CD14-positive monocyte (primary cell): ENCODE data around the gene HEY2. TPM values are rescaled to one million over a fixed set of nuclear protein-coding genes. Genes with fewer than 3 reads are reported as not detected.
A peak's percentile ranks its signal among the peaks of the same experiment; 100 is the strongest.

Experiments
- DNase-seq, 3 donors: peaks; one replicate each; pipeline ENCODE4 v3.0.0-alpha.2; 2011 to 2022
- H2AFZ ChIP-seq: 2 replicates; pipeline ENCODE4 v1.6.0; 2012; ENCODE audit warnings: mild to moderate bottlenecking, low read depth, low read length, inconsistent platforms; ENCODE audit not compliant: insufficient read depth, poor library complexity, severe bottlenecking
- H3K27ac ChIP-seq, 2 donors: 1 replicate in 1 of 2; 2 replicates in 1 of 2; pipeline ENCODE4 v1.5.1; 2012 to 2013; ENCODE audit warnings: low read length in 2 of 2, control low read depth in 1 of 2, inconsistent platforms in 1 of 2, low read depth in 1 of 2, mild to moderate bottlenecking in 1 of 2
- H3K27me3 ChIP-seq, 2 donors: one replicate each; pipeline versions ENCODE4 v1.6.0 to v1.6.1; 2011 to 2013; ENCODE audit warnings: low read length in 2 of 2; ENCODE audit not compliant: control insufficient read depth in 2 of 2, insufficient read depth in 2 of 2
- H3K36me3 ChIP-seq, 2 donors: replicated peaks in 1 of 2; 1 replicate in 1 of 2; 2 replicates in 1 of 2; pipeline versions ENCODE4 v1.5.1 to v1.6.1; 2012 to 2013; ENCODE audit warnings: low read length in 2 of 2, control low read depth in 1 of 2, inconsistent platforms in 1 of 2, mild to moderate bottlenecking in 1 of 2; ENCODE audit not compliant: insufficient read depth in 2 of 2, control insufficient read depth in 1 of 2
- H3K4me1 ChIP-seq, 2 donors: 1 replicate in 1 of 2; 2 replicates in 1 of 2; pipeline versions ENCODE4 v1.5.1 to v1.6.1; 2012 to 2013; ENCODE audit warnings: low read length in 2 of 2, control low read depth in 1 of 2, inconsistent platforms in 1 of 2, mild to moderate bottlenecking in 1 of 2, moderate library complexity in 1 of 2; ENCODE audit not compliant: insufficient read depth in 2 of 2, control insufficient read depth in 1 of 2
- H3K4me2 ChIP-seq: replicated peaks from 2 replicates; pipeline ENCODE3; 2012; ENCODE audit warnings: low read length, moderate library complexity, mild to moderate bottlenecking; ENCODE audit not compliant: poor library complexity, severe bottlenecking; ENCODE audit errors: extremely low read depth
- H3K4me3 ChIP-seq, 3 experiments: fragments of 200-600 bp in 1 of 3; sonication (generic) in 1 of 3; replicated peaks in 1 of 3; 1 replicate in 2 of 3; 2 replicates in 1 of 3; pipeline ENCODE4 v1.5.1; 2011 to 2013; ENCODE audit warnings: low read length in 3 of 3, mild to moderate bottlenecking in 3 of 3, control low read depth in 2 of 3, low read depth in 2 of 3, inconsistent platforms in 1 of 3, moderate library complexity in 1 of 3
- H3K79me2 ChIP-seq: 2 replicates; pipeline ENCODE4 v1.6.0; 2012; ENCODE audit warnings: mild to moderate bottlenecking, control low read depth, inconsistent platforms, low read length, moderate library complexity; ENCODE audit not compliant: insufficient read depth
- H3K9ac ChIP-seq: 2 replicates; pipeline ENCODE4 v1.6.0; 2017; ENCODE audit warnings: low read length, mild to moderate bottlenecking; ENCODE audit not compliant: insufficient read depth, poor library complexity, severe bottlenecking
- H3K9me3 ChIP-seq, 2 donors: replicated peaks in 1 of 2; 1 replicate in 1 of 2; 2 replicates in 1 of 2; pipeline versions ENCODE4 v1.5.1 to v1.6.1; 2012 to 2013; ENCODE audit warnings: low read length in 2 of 2, control low read depth in 1 of 2; ENCODE audit not compliant: control insufficient read depth in 1 of 2, insufficient read depth in 1 of 2
- H4K20me1 ChIP-seq: 2 replicates; pipeline ENCODE4 v1.6.0; 2012; ENCODE audit warnings: mild to moderate bottlenecking, low read length, control low read depth, moderate library complexity; ENCODE audit not compliant: insufficient read depth
- H3K27ac Mint-ChIP-seq, 7 donors: one replicate each; pipeline ENCODE4 v1.8.0; 2020; ENCODE audit warnings: mild to moderate bottlenecking in 7 of 7, mixed read lengths in 7 of 7, moderate library complexity in 6 of 7, inconsistent platforms in 2 of 7
- H3K27me3 Mint-ChIP-seq, 3 donors: one replicate each; pipeline ENCODE4 v1.8.0; 2021 to 2022; ENCODE audit warnings: low read depth in 3 of 3, mild to moderate bottlenecking in 3 of 3, mixed read lengths in 3 of 3, moderate library complexity in 3 of 3, inconsistent platforms in 1 of 3
- H3K36me3 Mint-ChIP-seq, 2 donors: one replicate each; pipeline ENCODE4 v1.8.0; 2020; ENCODE audit warnings: mixed read lengths in 2 of 2, inconsistent platforms in 1 of 2, mild to moderate bottlenecking in 1 of 2
- H3K4me1 Mint-ChIP-seq: one replicate; pipeline ENCODE4 v1.8.0; 2020; ENCODE audit warnings: mild to moderate bottlenecking, mixed read lengths
- H3K4me3 Mint-ChIP-seq, 2 donors: one replicate each; pipeline ENCODE4 v1.8.0; 2020; ENCODE audit warnings: mild to moderate bottlenecking in 2 of 2, mixed read lengths in 2 of 2, moderate library complexity in 1 of 2
- H3K9me3 Mint-ChIP-seq, 7 donors: one replicate each; pipeline ENCODE4 v1.8.0; 2020 to 2022; ENCODE audit warnings: mixed read lengths in 7 of 7, mild to moderate bottlenecking in 6 of 7, moderate library complexity in 6 of 7, inconsistent platforms in 2 of 7
- CTCF ChIP-seq: fragments of 200-600 bp; IDR thresholded peaks from one replicate; pipeline ENCODE4 v1.8.0; 2022; ENCODE audit warnings: antibody characterized with exemption, mild to moderate bottlenecking
- WGBS: methylation state at CpG from one replicate; pipeline ENCODE4 v1.1.5; 2013; ENCODE audit warnings: missing lambda C conversion rate; ENCODE audit not compliant: insufficient coverage; 5-methylcytosine and 5-hydroxymethylcytosine counted together
- intact Hi-C, 2 donors: fragments of 100-400 bp; cut with micrococcal nuclease; formaldehyde crosslinking; loops; one replicate each; pipeline versions ENCODE4 v1.15.0 to v1.15.1; 2023
- polyA plus RNA-seq, 3 donors: library from polyadenylated mRNA; depleted of rRNA in 1 of 3; unstranded in 2 of 3; stranded (reverse) in 1 of 3; fragments of 300-500 nt in 2 of 3; fragments of >200 nt in 1 of 3; fragmentation: Illumina TruSeq in 2 of 3; gene quantifications; 1 replicate in 2 of 3; 2 replicates in 1 of 3; pipeline ENCODE4 v1.2.3, GENCODE V29; 2012 to 2021

Gene HEY2
- polyA plus RNA-seq, 3 donors = not detected

GRCh38 chr6:125707615-125708243 is 41.7 kb upstream of the HEY2 start:
- Histone ChIP-seq H4K20me1 (no peaks in the 10 kb centered on the region), H3K9me3 (no peaks in the 10 kb centered on the region), H3K4me3 (no peak overlapping the region), H3K36me3 (no peaks in the 10 kb centered on the region), H3K9ac (no peak overlapping the region), H3K4me1 (no peaks in the 10 kb centered on the region), H2AFZ (no peak overlapping the region), H3K4me2 (no peak overlapping the region), H3K27me3 (no peaks in the 10 kb centered on the region), H3K79me2 (no peaks in the 10 kb centered on the region), H3K27ac (no peak overlapping the region)
- Mint-ChIP-seq H3K4me3 (no peak overlapping the region), H3K27me3 (peaks cover 0 to 4% (median 0%) of the 10 kb centered on the region in 3 donors), H3K27ac (no peak overlapping the region), H3K36me3 (no peaks in the 10 kb centered on the region), H3K9me3 (peaks cover 0 to 15% (median 6%) of the 10 kb centered on the region in 7 donors), H3K4me1 (no peaks in the 10 kb centered on the region)
- no peak for TF ChIP-seq CTCF
- no CpG with 5 or more reads among the region's 4 CpGs for WGBS
- DNase-seq = no peak
- intact Hi-C loops = no loop called here

GRCh38 chr6:125711013-125711675 is 38.3 kb upstream of the HEY2 start:
- Histone ChIP-seq H3K4me2 (no peak overlapping the region), H3K9me3 (no peaks in the 10 kb centered on the region), H3K36me3 (no peaks in the 10 kb centered on the region), H3K27me3 (no peaks in the 10 kb centered on the region), H3K9ac (no peak overlapping the region), H3K4me3 (no peak overlapping the region), H2AFZ (no peak overlapping the region), H3K27ac (no peak overlapping the region), H3K4me1 (no peaks in the 10 kb centered on the region), H4K20me1 (no peaks in the 10 kb centered on the region), H3K79me2 (no peaks in the 10 kb centered on the region)
- H3K4me3 Mint-ChIP-seq = no peak overlapping the region
- DNase-seq = no peak
- intact Hi-C loops = no loop called here
- peak overlapping the region in 1 of 7 donors; percentile 8 for H3K27ac Mint-ChIP-seq
- H3K36me3 Mint-ChIP-seq = no peaks in the 10 kb centered on the region
- WGBS = 100% methylated on average over 1 of the region's 4 CpGs
- peaks cover 0 to 5% (median 2%) of the 10 kb centered on the region in 3 donors for H3K27me3 Mint-ChIP-seq
- H3K4me1 Mint-ChIP-seq = peaks cover 2% of the 10 kb centered on the region
- TF ChIP-seq CTCF = no peak
- H3K9me3 Mint-ChIP-seq = peaks cover 0 to 15% (median 9%) of the 10 kb centered on the region in 7 donors
